ENCODE measurements around the gene RNASE13.

Gene RNASE13

DNA sequence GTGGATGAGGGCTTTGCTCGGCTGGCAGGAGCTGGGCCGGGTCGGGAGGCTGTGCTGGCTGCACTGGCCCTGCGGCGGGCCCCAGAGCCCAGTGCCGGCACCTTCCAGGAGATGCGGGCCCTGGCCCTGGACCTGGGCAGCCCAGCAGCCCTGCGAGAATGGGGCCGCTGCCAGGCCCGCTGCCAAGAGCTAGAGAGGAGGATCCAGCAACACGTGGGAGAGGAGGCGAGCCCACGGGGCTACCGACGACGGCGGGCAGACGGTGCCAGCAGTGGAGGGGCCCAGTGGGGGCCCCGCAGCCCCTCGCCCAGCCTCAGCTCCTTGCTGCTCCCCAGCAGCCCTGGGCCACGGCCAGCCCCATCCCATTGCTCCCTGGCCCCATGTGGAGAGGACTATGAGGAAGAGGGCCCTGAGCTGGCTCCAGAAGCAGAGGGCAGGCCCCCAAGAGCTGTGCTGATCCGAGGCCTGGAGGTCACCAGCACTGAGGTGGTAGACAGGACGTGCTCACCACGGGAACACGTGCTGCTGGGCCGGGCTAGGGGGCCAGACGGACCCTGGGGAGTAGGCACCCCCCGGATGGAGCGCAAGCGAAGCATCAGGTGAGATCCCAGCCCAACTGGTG, 47.0 kb upstream of the RNASE13 start:
- H3K36me3 ChIP-seq (ENCODE audit: insufficient read depth, low read length): no peaks in the 10 kb centered on the region
- H3K9ac ChIP-seq (ENCODE audit: low read length): no peak overlapping the region
- no peaks in the 10 kb centered on the region for H3K9me3 ChIP-seq (ENCODE audit: low read length)
- no peaks in the 10 kb centered on the region for H3K79me2 ChIP-seq (ENCODE audit: insufficient read depth, low read length)
- no peaks in the 10 kb centered on the region for H3K4me1 ChIP-seq (ENCODE audit: insufficient read depth, low read length, severe bottlenecking)
- H3F3A ChIP-seq (ENCODE audit: insufficient read depth, low read length): no peaks in the 10 kb centered on the region
- H3K27ac ChIP-seq (ENCODE audit: low read depth, low read length, poor library complexity, severe bottlenecking): no peak overlapping the region
- H3K27me3 ChIP-seq (ENCODE audit: insufficient read depth, low read length): peaks cover 9% of the 10 kb centered on the region; the same call in 1 of the 2 replicates
- no peaks in the 10 kb centered on the region for H3K9me2 ChIP-seq (ENCODE audit: low read depth, low read length)
- no peak overlapping the region for H2AFZ ChIP-seq (ENCODE audit: low read length)
- no peak for TF ChIP-seq EZH2 (IDR thresholded peaks at IDR 0.05; ENCODE audit: borderline replicate concordance, low read length)
- TF ChIP-seq, protein P1, sequence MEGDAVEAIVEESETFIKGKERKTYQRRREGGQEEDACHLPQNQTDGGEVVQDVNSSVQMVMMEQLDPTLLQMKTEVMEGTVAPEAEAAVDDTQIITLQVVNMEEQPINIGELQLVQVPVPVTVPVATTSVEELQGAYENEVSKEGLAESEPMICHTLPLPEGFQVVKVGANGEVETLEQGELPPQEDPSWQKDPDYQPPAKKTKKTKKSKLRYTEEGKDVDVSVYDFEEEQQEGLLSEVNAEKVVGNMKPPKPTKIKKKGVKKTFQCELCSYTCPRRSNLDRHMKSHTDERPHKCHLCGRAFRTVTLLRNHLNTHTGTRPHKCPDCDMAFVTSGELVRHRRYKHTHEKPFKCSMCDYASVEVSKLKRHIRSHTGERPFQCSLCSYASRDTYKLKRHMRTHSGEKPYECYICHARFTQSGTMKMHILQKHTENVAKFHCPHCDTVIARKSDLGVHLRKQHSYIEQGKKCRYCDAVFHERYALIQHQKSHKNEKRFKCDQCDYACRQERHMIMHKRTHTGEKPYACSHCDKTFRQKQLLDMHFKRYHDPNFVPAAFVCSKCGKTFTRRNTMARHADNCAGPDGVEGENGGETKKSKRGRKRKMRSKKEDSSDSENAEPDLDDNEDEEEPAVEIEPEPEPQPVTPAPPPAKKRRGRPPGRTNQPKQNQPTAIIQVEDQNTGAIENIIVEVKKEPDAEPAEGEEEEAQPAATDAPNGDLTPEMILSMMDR (IDR thresholded peaks at IDR 0.05; ENCODE audit: low read length): no peak
- H3K4me2 ChIP-seq (ENCODE audit: low read length): no peak overlapping the region
- H3K4me3 ChIP-seq (ENCODE audit: low read depth, low read length, poor library complexity, severe bottlenecking): no peak overlapping the region
- H4K20me1 ChIP-seq (ENCODE audit: insufficient read depth, low read length): no peaks in the 10 kb centered on the region

DNA sequence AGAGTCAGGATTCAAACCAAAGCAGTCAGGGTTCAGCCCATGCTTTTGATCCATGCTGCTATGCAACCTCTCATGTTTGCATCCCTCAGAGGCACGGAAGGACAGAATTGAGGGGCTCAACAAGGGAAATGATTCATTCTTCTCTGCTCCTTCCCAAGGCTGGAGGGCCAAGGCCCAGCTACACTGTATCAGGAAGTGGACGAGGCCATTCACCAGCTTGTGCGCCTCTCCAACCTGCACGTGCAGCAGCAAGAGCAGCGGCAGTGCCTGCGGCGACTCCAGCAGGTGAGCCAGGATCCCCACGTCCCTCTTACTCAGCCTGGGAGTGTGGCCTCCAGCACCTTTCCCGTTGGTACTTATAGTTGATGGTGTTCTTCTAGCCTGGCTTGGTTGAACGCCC, 44.1 kb upstream of the RNASE13 start:
- Histone ChIP-seq H3K4me1 (ENCODE audit: insufficient read depth, low read length, severe bottlenecking) (no peaks in the 10 kb centered on the region), H3K9me3 (ENCODE audit: low read length) (no peaks in the 10 kb centered on the region), H3K27me3 (ENCODE audit: insufficient read depth, low read length) (peaks cover 9% of the 10 kb centered on the region; the same call in 1 of the 2 replicates), H3K4me3 (ENCODE audit: low read depth, low read length, poor library complexity, severe bottlenecking) (no peak overlapping the region), H3K4me2 (ENCODE audit: low read length) (no peak overlapping the region), H3F3A (ENCODE audit: insufficient read depth, low read length) (no peaks in the 10 kb centered on the region), H3K27ac (ENCODE audit: low read depth, low read length, poor library complexity, severe bottlenecking) (no peak overlapping the region), H4K20me1 (ENCODE audit: insufficient read depth, low read length) (no peaks in the 10 kb centered on the region), H3K36me3 (ENCODE audit: insufficient read depth, low read length) (no peaks in the 10 kb centered on the region), H3K9me2 (ENCODE audit: low read depth, low read length) (no peaks in the 10 kb centered on the region), H3K79me2 (ENCODE audit: insufficient read depth, low read length) (no peaks in the 10 kb centered on the region), H3K9ac (ENCODE audit: low read length) (no peak overlapping the region), H2AFZ (ENCODE audit: low read length) (no peak overlapping the region)
- TF ChIP-seq, protein P1 (IDR thresholded peaks at IDR 0.05; ENCODE audit: low read length): no peak
- TF ChIP-seq EZH2 (IDR thresholded peaks at IDR 0.05; ENCODE audit: borderline replicate concordance, low read length): no peak

DNA sequence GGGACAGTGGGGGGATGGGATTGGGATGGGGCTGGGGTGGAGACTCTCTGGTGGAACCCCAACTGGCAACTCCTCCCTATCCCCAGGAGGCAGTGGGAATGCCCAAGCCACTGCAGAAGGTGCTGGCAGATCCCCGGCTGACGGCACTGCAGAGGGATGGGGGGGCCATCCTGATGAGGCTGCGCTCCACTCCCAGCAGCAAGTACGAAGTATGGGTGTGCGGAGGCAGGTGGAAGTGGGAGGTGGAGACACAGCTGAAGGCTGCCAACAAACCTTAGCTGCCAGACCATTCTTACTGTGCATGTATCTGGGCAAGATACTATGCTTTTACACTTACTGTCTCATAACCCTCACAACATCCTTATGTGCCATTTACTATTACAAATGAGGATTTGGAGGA, 43.7 kb upstream of the RNASE13 start:
- H3K79me2 ChIP-seq (ENCODE audit: insufficient read depth, low read length): no peaks in the 10 kb centered on the region
- TF ChIP-seq, protein P1 (IDR thresholded peaks at IDR 0.05; ENCODE audit: low read length): no peak
- TF ChIP-seq EZH2 (IDR thresholded peaks at IDR 0.05; ENCODE audit: borderline replicate concordance, low read length): no peak
- no peak overlapping the region for H3K9ac ChIP-seq (ENCODE audit: low read length)
- no peak overlapping the region for H3K4me2 ChIP-seq (ENCODE audit: low read length)
- H3K9me2 ChIP-seq (ENCODE audit: low read depth, low read length): no peaks in the 10 kb centered on the region
- H3K4me1 ChIP-seq (ENCODE audit: insufficient read depth, low read length, severe bottlenecking): no peaks in the 10 kb centered on the region
- H3F3A ChIP-seq (ENCODE audit: insufficient read depth, low read length): no peaks in the 10 kb centered on the region
- no peak overlapping the region for H2AFZ ChIP-seq (ENCODE audit: low read length)
- no peaks in the 10 kb centered on the region for H3K9me3 ChIP-seq (ENCODE audit: low read length)
- no peaks in the 10 kb centered on the region for H3K36me3 ChIP-seq (ENCODE audit: insufficient read depth, low read length)
- no peak overlapping the region for H3K4me3 ChIP-seq (ENCODE audit: low read depth, low read length, poor library complexity, severe bottlenecking)
- peaks cover 9% of the 10 kb centered on the region; the same call in 1 of the 2 replicates for H3K27me3 ChIP-seq (ENCODE audit: insufficient read depth, low read length)
- H3K27ac ChIP-seq (ENCODE audit: low read depth, low read length, poor library complexity, severe bottlenecking): no peak overlapping the region
- H4K20me1 ChIP-seq (ENCODE audit: insufficient read depth, low read length): no peaks in the 10 kb centered on the region

Data from OCI-LY1 (cell line).